ENCODE results near the gene RIC8B.

The RIC8B gene

GRCh38 chr12:106801830-106802533 lies 27.5 kb downstream of the RIC8B start:
- no peak for FAIRE-seq

- no peak for FAIRE-seq
These were observed 30.2 kb downstream of the RIC8B start for GRCh38 chr12:106804668-106805067.

GRCh38 chr12:106814714-106815113 lies 40.2 kb downstream of the RIC8B start:
- FAIRE-seq = no peak

- no peak for FAIRE-seq
These were observed 41.3 kb downstream of the RIC8B start for GRCh38 chr12:106815741-106816140.

GRCh38 chr12:106816231-106816630 lies 41.7 kb downstream of the RIC8B start:
- no peak for FAIRE-seq

GRCh38 chr12:106819991-106820390 lies 45.5 kb downstream of the RIC8B start:
- FAIRE-seq = peak; percentile 13

- FAIRE-seq = no peak
These were observed 57.2 kb downstream of the RIC8B start for GRCh38 chr12:106831699-106832098.

GRCh38 chr12:106837782-106838181 lies 63.3 kb downstream of the RIC8B start:
- no peak for FAIRE-seq

GRCh38 chr12:106839333-106839732 lies 64.9 kb downstream of the RIC8B start:
- FAIRE-seq = no peak

- peak; percentile 79 for FAIRE-seq
These were observed 65.8 kb downstream of the RIC8B start for GRCh38 chr12:106840243-106840642.

GRCh38 chr12:106841510-106842302 lies 67.2 kb downstream of the RIC8B start:
- FAIRE-seq = peak; percentile 99

- FAIRE-seq = no peak
These were observed 71.4 kb downstream of the RIC8B start for GRCh38 chr12:106845902-106846301.

GRCh38 chr12:106847861-106848260 lies 73.4 kb downstream of the RIC8B start:
- no peak for FAIRE-seq

GRCh38 chr12:106851306-106851705 lies 76.8 kb downstream of the RIC8B start:
- FAIRE-seq = no peak

GRCh38 chr12:106854723-106855122 lies 80.2 kb downstream of the RIC8B start:
- no peak for FAIRE-seq

- peak; percentile 5 for FAIRE-seq
These were observed 80.8 kb downstream of the RIC8B start for GRCh38 chr12:106855221-106855758.

- no peak for FAIRE-seq
These were observed 87.8 kb downstream of the RIC8B start for GRCh38 chr12:106861984-106862916.

- FAIRE-seq = no peak
These were observed 88.7 kb downstream of the RIC8B start for GRCh38 chr12:106863189-106863588.

- FAIRE-seq = no peak
These were observed 91.2 kb downstream of the RIC8B start for GRCh38 chr12:106865683-106866082.

GRCh38 chr12:106866426-106867080 lies 92.1 kb downstream of the RIC8B start:
- no peak for FAIRE-seq

- FAIRE-seq = no peak
These were observed 93.2 kb downstream of the RIC8B start for GRCh38 chr12:106867651-106868050.

GRCh38 chr12:106868982-106869700 lies 94.7 kb downstream of the RIC8B start:
- FAIRE-seq = no peak

Measured in islet of Langerhans (tissue), 1 donor.